Measurements from ENCODE around the gene IRF9.

IRF9 gene

GRCh38 chr14:24179961-24180796 lies 19.1 kb downstream of the IRF9 start (continued):
- no peak for TF ChIP-seq HOXC10 (CRISPR knock-in tag; IDR thresholded peaks at IDR 0.05)
- TF ChIP-seq MZF1 (tag by site-specific recombination; IDR thresholded peaks at IDR 0.05; ENCODE audit: borderline replicate concordance), result no peak
- TF ChIP-seq KLF8 (tag by site-specific recombination; IDR thresholded peaks at IDR 0.05), result no peak
- TF ChIP-seq ZNF350 (tag by site-specific recombination; IDR thresholded peaks at IDR 0.05), result no peak
- no peak for TF ChIP-seq ZNF521 (tag by site-specific recombination; IDR thresholded peaks at IDR 0.05)
- TF ChIP-seq ZNF423 (tag by site-specific recombination; IDR thresholded peaks at IDR 0.05), result no peak
- TF ChIP-seq ZNF670 (tag by site-specific recombination; IDR thresholded peaks at IDR 0.05; ENCODE audit: low read depth), result no peak
- TF ChIP-seq ZNF324 (tag by site-specific recombination; IDR thresholded peaks at IDR 0.05), result 0 out of 2 replicates have a peak, but pooled peaks have one; percentile 39
- TF ChIP-seq, protein P1, sequence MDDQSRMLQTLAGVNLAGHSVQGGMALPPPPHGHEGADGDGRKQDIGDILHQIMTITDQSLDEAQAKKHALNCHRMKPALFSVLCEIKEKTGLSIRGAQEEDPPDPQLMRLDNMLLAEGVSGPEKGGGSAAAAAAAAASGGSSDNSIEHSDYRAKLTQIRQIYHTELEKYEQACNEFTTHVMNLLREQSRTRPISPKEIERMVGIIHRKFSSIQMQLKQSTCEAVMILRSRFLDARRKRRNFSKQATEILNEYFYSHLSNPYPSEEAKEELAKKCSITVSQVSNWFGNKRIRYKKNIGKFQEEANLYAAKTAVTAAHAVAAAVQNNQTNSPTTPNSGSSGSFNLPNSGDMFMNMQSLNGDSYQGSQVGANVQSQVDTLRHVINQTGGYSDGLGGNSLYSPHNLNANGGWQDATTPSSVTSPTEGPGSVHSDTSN (CRISPR knock-in tag; IDR thresholded peaks at IDR 0.05), result no peak
- TF ChIP-seq ZNF274 (IDR thresholded peaks at IDR 0.05; ENCODE audit: low read length), result no peak
- no peak for TF ChIP-seq ZNF274 (tag by site-specific recombination; IDR thresholded peaks at IDR 0.05; ENCODE audit: borderline replicate concordance)
- TF ChIP-seq PRDM4 (tag by site-specific recombination; IDR thresholded peaks at IDR 0.05), result no peak
- no peak for TF ChIP-seq ZNF501 (tag by site-specific recombination; IDR thresholded peaks at IDR 0.05)
- peak; percentile 94 for TF ChIP-seq ZNF600 (tag by site-specific recombination; IDR thresholded peaks at IDR 0.05)
- TF ChIP-seq ZNF426 (tag by site-specific recombination; IDR thresholded peaks at IDR 0.05), result no peak
- TF ChIP-seq ZNF404 (tag by site-specific recombination; IDR thresholded peaks at IDR 0.05), result no peak
- no peak for TF ChIP-seq ZSCAN23 (tag by site-specific recombination; IDR thresholded peaks at IDR 0.05)
- no peak for TF ChIP-seq ZNF311 (tag by site-specific recombination; IDR thresholded peaks at IDR 0.05; ENCODE audit: borderline replicate concordance)
- TF ChIP-seq ZNF76 (tag by site-specific recombination; IDR thresholded peaks at IDR 0.05; ENCODE audit: borderline replicate concordance, low read depth), result no peak; the same call in 1 of the 2 replicates
- TF ChIP-seq, protein P2, sequence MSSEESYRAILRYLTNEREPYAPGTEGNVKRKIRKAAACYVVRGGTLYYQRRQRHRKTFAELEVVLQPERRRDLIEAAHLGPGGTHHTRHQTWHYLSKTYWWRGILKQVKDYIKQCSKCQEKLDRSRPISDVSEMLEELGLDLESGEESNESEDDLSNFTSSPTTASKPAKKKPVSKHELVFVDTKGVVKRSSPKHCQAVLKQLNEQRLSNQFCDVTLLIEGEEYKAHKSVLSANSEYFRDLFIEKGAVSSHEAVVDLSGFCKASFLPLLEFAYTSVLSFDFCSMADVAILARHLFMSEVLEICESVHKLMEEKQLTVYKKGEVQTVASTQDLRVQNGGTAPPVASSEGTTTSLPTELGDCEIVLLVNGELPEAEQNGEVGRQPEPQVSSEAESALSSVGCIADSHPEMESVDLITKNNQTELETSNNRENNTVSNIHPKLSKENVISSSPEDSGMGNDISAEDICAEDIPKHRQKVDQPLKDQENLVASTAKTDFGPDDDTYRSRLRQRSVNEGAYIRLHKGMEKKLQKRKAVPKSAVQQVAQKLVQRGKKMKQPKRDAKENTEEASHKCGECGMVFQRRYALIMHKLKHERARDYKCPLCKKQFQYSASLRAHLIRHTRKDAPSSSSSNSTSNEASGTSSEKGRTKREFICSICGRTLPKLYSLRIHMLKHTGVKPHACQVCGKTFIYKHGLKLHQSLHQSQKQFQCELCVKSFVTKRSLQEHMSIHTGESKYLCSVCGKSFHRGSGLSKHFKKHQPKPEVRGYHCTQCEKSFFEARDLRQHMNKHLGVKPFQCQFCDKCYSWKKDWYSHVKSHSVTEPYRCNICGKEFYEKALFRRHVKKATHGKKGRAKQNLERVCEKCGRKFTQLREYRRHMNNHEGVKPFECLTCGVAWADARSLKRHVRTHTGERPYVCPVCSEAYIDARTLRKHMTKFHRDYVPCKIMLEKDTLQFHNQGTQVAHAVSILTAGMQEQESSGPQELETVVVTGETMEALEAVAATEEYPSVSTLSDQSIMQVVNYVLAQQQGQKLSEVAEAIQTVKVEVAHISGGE (tag by site-specific recombination; conservative IDR thresholded peaks at IDR 0.05; ENCODE audit: low read depth), result no peak
- TF ChIP-seq ZNF449 (tag by site-specific recombination; IDR thresholded peaks at IDR 0.05), result no peak
- no peak for TF ChIP-seq ZNF114 (tag by site-specific recombination; IDR thresholded peaks at IDR 0.05)
- TF ChIP-seq ZNF202 (tag by site-specific recombination; IDR thresholded peaks at IDR 0.05; ENCODE audit: borderline replicate concordance), result no peak
- TF ChIP-seq KLF7 (tag by site-specific recombination; IDR thresholded peaks at IDR 0.05; ENCODE audit: borderline replicate concordance), result no peak
- TF ChIP-seq ZNF416 (tag by site-specific recombination; IDR thresholded peaks at IDR 0.05), result no peak
- no peak for TF ChIP-seq ZNF658 (tag by site-specific recombination; IDR thresholded peaks at IDR 0.05)
- 0 out of 2 replicates have a peak, but pooled peaks have one; percentile 42 for TF ChIP-seq ZNF2 (tag by site-specific recombination; IDR thresholded peaks at IDR 0.05)
- TF ChIP-seq ZNF184 (tag by site-specific recombination; IDR thresholded peaks at IDR 0.05), result no peak
- peak; percentile 56; the same call in 1 of the 2 replicates for TF ChIP-seq ZFP69B (tag by site-specific recombination; IDR thresholded peaks at IDR 0.05)
- no peak for TF ChIP-seq ZNF473 (tag by site-specific recombination; IDR thresholded peaks at IDR 0.05)
- TF ChIP-seq, protein P3, sequence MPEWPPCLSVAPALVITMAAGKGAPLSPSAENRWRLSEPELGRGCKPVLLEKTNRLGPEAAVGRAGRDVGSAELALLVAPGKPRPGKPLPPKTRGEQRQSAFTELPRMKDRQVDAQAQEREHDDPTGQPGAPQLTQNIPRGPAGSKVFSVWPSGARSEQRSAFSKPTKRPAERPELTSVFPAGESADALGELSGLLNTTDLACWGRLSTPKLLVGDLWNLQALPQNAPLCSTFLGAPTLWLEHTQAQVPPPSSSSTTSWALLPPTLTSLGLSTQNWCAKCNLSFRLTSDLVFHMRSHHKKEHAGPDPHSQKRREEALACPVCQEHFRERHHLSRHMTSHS (tag by site-specific recombination; IDR thresholded peaks at IDR 0.05), result no peak
